KG1 (cell line): ENCODE results near the gene TOX3.

Source experiments
- DNase-seq: peaks from one replicate; lab custom pipeline; 2025; lab: John Stamatoyannopoulos, UW

Gene TOX3

GRCh38 chr16:52492789-52493357 is 54.1 kb downstream of the TOX3 start:
- DNase-seq: no peak

DNA sequence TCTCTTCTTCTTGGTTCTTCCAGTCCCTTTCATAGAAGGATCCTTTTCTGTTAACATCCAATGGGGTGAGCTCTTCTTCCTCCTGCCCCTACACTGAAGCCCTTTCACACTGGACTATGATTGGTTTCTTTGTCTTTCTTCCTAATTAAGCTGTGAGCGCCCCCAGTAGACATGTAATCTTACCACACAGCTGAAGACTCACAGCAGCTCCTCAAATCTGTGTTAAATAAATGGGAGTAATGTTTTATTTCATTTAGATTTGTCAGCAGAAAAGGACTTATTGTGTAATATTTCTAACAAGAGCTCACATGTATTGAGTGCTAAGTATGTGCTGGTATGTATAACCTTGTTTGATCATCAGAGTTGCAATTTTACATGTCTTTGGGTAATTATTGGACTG is 55.7 kb downstream of the TOX3 start:
- no peak for DNase-seq

DNA sequence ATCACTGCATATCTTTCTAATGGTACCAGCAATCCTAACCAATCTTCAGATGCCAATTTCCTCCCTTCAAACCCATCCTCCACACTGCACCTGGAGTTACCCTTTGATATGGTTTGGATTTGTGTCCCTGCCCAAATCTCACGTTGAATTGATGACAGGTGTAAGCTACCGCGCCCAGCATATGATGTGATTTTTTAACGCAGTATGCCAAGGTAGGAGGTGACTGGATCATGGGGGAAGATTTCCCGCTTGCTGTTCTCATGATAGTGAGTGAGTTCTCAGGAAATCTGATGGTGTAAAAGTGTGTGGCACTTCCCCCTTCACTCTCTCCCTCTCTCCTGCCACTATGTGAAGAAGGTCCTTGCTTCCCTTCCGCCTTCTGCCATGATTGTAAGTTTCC is 57.0 kb downstream of the TOX3 start:
- DNase-seq: no peak

- DNase-seq: no peak
Measured at GRCh38 chr16:52488837-52489289, 58.1 kb downstream of the TOX3 start.

GRCh38 chr16:52487849-52488457 is 59.0 kb downstream of the TOX3 start:
- DNase-seq: no peak

- no peak for DNase-seq
Measured at GRCh38 chr16:52480237-52480636, 66.7 kb downstream of the TOX3 start.

- no peak for DNase-seq
Measured at GRCh38 chr16:52476111-52476510, 70.8 kb downstream of the TOX3 start.

- no peak for DNase-seq
Measured at GRCh38 chr16:52474679-52475078, 72.3 kb downstream of the TOX3 start.

GRCh38 chr16:52473096-52473495 is 73.8 kb downstream of the TOX3 start:
- no peak for DNase-seq

- DNase-seq: no peak
Measured at GRCh38 chr16:52471650-52472370, 75.1 kb downstream of the TOX3 start.

- DNase-seq: no peak
Measured at GRCh38 chr16:52470585-52470984, 76.4 kb downstream of the TOX3 start.

DNA sequence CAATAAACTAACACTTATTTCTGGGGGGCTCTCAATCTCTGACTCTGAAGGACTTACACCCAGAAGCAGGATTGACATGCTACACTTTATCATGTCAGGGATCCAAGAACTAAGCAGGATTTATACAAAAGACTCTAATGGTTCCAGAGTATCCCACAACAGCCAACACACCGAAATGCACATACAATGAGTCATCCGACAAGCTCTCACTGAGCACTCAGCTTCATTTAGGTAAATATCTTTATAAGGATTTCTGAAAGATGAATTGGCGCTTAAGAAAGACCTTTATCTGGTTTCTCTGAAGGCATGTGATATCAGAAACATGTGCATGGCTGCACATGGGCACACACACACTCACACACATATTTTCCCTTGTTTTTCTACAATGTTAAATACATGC is 77.2 kb downstream of the TOX3 start:
- DNase-seq: no peak

DNA sequence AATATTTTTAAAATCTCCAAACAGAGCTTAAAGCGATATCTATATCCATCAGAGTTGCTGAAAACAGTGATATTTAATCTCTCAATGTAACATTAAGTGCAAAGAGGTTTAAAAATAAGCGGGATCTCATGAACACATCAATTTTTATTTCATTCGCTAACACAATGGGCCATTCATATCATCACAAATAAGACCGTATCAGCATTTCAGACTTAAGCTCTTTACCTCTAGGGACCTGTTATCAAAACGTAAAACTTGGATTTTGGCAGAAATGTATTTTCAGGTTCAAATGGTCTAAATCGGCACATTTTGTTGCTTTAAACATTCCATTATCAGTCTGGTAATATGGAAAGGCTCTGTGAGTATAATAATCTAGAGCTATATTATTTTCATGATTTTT is 77.9 kb downstream of the TOX3 start:
- no peak for DNase-seq

DNA sequence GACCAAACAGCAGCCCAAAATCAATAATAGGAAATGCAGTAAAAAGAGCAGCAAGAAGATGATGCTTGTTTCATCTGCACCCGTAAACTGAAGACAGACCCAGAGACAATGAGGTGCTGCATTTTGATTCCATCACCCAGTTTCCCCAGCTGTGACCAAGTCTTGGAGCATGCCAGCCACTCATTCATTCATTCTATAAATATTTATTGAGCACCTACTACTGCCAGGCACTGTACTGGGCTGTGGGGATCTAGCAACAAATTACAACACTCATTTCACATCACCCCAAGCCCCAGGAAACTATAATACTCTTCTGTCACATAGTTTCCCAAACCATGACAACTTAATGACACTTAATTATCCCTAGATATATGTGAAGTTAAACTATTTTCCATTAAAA is 79.2 kb downstream of the TOX3 start:
- DNase-seq: no peak

- no peak for DNase-seq
Measured at GRCh38 chr16:52466994-52467393, 79.9 kb downstream of the TOX3 start.

- DNase-seq: no peak
Measured at GRCh38 chr16:52465711-52466267, 81.2 kb downstream of the TOX3 start.

- no peak for DNase-seq
Measured at GRCh38 chr16:52463904-52464303, 83.0 kb downstream of the TOX3 start.

- DNase-seq: no peak
Measured at GRCh38 chr16:52462816-52463215, 84.1 kb downstream of the TOX3 start.

- DNase-seq: no peak
Measured at GRCh38 chr16:52460639-52461178, 86.2 kb downstream of the TOX3 start.

DNA sequence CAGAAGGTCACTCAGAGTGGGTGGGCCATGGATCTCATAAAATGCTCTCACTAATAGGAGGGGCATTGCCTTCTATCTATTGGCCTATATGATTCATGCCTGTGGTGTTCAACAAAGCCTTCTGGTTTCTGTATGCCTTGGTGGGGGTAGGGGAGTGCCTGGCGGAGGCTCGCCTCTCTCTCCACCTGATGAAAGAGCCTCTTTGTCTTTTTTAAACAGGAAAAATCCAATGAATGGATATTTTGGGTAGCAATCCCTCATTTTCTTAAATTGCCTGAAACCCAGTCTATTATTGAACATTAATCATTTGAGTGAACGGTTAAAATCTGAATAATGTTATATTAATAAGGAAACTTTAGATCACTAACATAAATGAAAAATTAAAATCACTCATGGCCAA is 90.6 kb downstream of the TOX3 start:
- DNase-seq: no peak

DNA sequence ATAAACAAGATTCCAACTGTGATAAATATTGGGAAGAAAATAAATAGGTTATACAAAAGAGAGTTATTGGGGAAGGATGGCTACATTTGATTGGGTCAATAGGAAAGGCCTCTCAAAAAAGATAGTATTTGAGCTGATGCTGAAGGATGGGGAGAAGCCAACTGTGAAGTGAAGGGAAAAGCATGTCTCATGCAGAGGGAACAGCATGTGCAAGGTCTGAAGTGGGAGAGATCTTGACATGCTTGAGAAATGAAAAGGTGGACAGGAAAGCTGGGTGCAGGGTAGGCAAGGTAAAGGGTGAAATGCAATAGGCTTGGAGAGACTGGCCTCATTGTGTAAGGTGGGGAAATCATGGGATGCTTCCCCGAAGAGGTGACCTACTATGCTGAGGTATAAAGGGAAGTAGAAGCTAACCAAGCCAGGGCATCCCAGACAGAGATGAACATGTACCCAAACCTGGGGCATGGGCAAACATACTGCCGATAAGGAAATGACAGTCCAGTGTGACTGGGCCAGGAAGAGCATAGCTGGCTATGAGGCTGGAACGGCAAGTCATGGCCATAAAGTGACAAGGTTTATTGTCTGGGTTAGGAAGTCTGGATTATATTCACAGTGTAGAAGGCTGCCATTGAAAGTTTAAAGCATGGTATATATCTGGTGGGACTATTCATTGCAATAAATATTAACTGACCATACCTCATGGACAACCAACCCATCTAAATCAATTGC is 91.2 kb downstream of the TOX3 start:
- no peak for DNase-seq

DNA sequence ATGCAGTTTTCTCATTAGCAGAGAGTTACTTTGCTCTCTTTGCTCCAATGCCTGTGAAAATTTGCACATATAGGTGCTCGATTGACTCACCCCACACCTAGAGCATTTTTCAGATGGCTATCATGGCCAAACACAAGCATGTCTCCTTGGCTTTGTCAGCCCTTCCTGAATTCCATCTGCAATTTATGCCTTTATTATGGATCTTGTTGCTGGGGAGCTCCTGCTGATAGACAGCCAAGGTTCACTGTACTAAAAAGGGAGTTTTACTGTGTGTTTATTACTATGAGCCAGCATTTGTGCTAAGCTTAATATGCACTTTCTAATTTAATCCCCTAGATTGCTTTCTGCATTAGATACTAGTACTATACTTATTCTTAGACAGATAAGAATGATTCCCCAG is 93.3 kb downstream of the TOX3 start:
- DNase-seq: no peak
